DND-41 (cell line): ENCODE results near the gene TMEM9.

Source experiments
- CTCF ChIP-seq: IDR thresholded peaks from 2 replicates; pipeline ENCODE4 v1.5.1; 2012; ENCODE audit warnings: borderline replicate concordance, low read length, moderate library complexity, mild to moderate bottlenecking; ENCODE audit not compliant: poor library complexity, severe bottlenecking; ENCODE audit errors: extremely low read depth
- EZH2 ChIP-seq: IDR thresholded peaks from 3 replicates; pipeline ENCODE4 v1.6.1; 2012; ENCODE audit warnings: borderline replicate concordance, low read depth, mild to moderate bottlenecking, moderate library complexity, low read length, inconsistent platforms; ENCODE audit not compliant: severe bottlenecking

- TF ChIP-seq CTCF (no peak), EZH2 (no peak)
Measured at GRCh38 chr1:201154389-201155165, at the start of gene TMEM9.
